ENCODE data around the gene INS.

The INS gene

GRCh38 chr11:2176389-2176900, 15.4 kb upstream of the INS start:
- Histone ChIP-seq H3K23ac (ENCODE audit: low read length) (no peak overlapping the region), H4K5ac (ENCODE audit: low read length) (no peak overlapping the region), H2AK5ac (ENCODE audit: low read length) (no peak overlapping the region), H3K18ac (ENCODE audit: low read length) (no peak overlapping the region), H3K4me3 (ENCODE audit: low read length) (no peak overlapping the region), H2BK5ac (ENCODE audit: low read length) (no peak overlapping the region), H3K4ac (ENCODE audit: low read depth, low read length) (no peak overlapping the region), H3K36me3 (ENCODE audit: control insufficient read depth, insufficient read depth, low read length) (no peaks in the 10 kb centered on the region), H2BK15ac (replicated peaks; ENCODE audit: low read depth) (no peak overlapping the region), H3K79me1 (ENCODE audit: low read length) (no peaks in the 10 kb centered on the region), H3K79me2 (ENCODE audit: control insufficient read depth, insufficient read depth, low read length) (no peaks in the 10 kb centered on the region), H3K27ac (ENCODE audit: low read depth, low read length) (no peak overlapping the region), H3K56ac (ENCODE audit: low read length) (no peak overlapping the region), H4K8ac (ENCODE audit: low read depth, low read length) (no peak overlapping the region), H2BK120ac (ENCODE audit: low read depth, low read length) (no peak overlapping the region), H3K4me2 (ENCODE audit: low read length) (no peak overlapping the region), H3K9ac (ENCODE audit: low read length) (no peak overlapping the region), H3K27me3 (ENCODE audit: insufficient read depth, low read length, poor library complexity) (no peaks in the 10 kb centered on the region), H3K4me1 (ENCODE audit: control insufficient read depth, low read depth, low read length) (no peaks in the 10 kb centered on the region)
- DNase-seq: no peak
- WGBS (ENCODE audit: extremely low coverage, insufficient coverage, low lambda C conversion rate): no CpG with 5 or more reads among the region's 14 CpGs

- Histone ChIP-seq H2AK5ac (ENCODE audit: low read length) (no peak overlapping the region), H4K8ac (ENCODE audit: low read depth, low read length) (no peak overlapping the region), H3K79me2 (ENCODE audit: control insufficient read depth, insufficient read depth, low read length) (no peaks in the 10 kb centered on the region), H3K4me3 (ENCODE audit: low read length) (no peak overlapping the region), H4K5ac (ENCODE audit: low read length) (no peak overlapping the region), H3K56ac (ENCODE audit: low read length) (no peak overlapping the region), H2BK5ac (ENCODE audit: low read length) (no peak overlapping the region), H3K27ac (ENCODE audit: low read depth, low read length) (no peak overlapping the region), H3K36me3 (ENCODE audit: control insufficient read depth, insufficient read depth, low read length) (no peaks in the 10 kb centered on the region), H3K18ac (ENCODE audit: low read length) (no peak overlapping the region), H3K4ac (ENCODE audit: low read depth, low read length) (no peak overlapping the region), H3K9ac (ENCODE audit: low read length) (no peak overlapping the region), H2BK120ac (ENCODE audit: low read depth, low read length) (no peak overlapping the region), H2BK15ac (replicated peaks; ENCODE audit: low read depth) (no peak overlapping the region), H3K4me2 (ENCODE audit: low read length) (no peak overlapping the region), H3K23ac (ENCODE audit: low read length) (no peak overlapping the region), H3K4me1 (ENCODE audit: control insufficient read depth, low read depth, low read length) (no peaks in the 10 kb centered on the region), H3K27me3 (ENCODE audit: insufficient read depth, low read length, poor library complexity) (no peaks in the 10 kb centered on the region), H3K79me1 (ENCODE audit: low read length) (no peaks in the 10 kb centered on the region)
- DNase-seq: no peak
- no CpG with 5 or more reads among the region's 13 CpGs for WGBS (ENCODE audit: extremely low coverage, insufficient coverage, low lambda C conversion rate)
Measured at GRCh38 chr11:2175659-2176058, 14.7 kb upstream of the INS start.

GRCh38 chr11:2174361-2174760, 13.4 kb upstream of the INS start:
- Histone ChIP-seq H3K4ac (ENCODE audit: low read depth, low read length) (no peak overlapping the region), H3K4me2 (ENCODE audit: low read length) (no peak overlapping the region), H3K9ac (ENCODE audit: low read length) (no peak overlapping the region), H3K18ac (ENCODE audit: low read length) (no peak overlapping the region), H3K56ac (ENCODE audit: low read length) (no peak overlapping the region), H3K23ac (ENCODE audit: low read length) (no peak overlapping the region), H3K79me1 (ENCODE audit: low read length) (no peaks in the 10 kb centered on the region), H2AK5ac (ENCODE audit: low read length) (no peak overlapping the region), H3K79me2 (ENCODE audit: control insufficient read depth, insufficient read depth, low read length) (no peaks in the 10 kb centered on the region), H2BK15ac (replicated peaks; ENCODE audit: low read depth) (no peak overlapping the region), H3K36me3 (ENCODE audit: control insufficient read depth, insufficient read depth, low read length) (no peaks in the 10 kb centered on the region), H4K8ac (ENCODE audit: low read depth, low read length) (no peak overlapping the region), H2BK120ac (ENCODE audit: low read depth, low read length) (no peak overlapping the region), H3K4me1 (ENCODE audit: control insufficient read depth, low read depth, low read length) (no peaks in the 10 kb centered on the region), H3K27ac (ENCODE audit: low read depth, low read length) (no peak overlapping the region), H4K5ac (ENCODE audit: low read length) (no peak overlapping the region), H3K27me3 (ENCODE audit: insufficient read depth, low read length, poor library complexity) (no peaks in the 10 kb centered on the region), H3K4me3 (ENCODE audit: low read length) (no peak overlapping the region), H2BK5ac (ENCODE audit: low read length) (no peak overlapping the region)
- no CpG with 5 or more reads among the region's 11 CpGs for WGBS (ENCODE audit: extremely low coverage, insufficient coverage, low lambda C conversion rate)
- DNase-seq: no peak

GRCh38 chr11:2173761-2174160, 12.8 kb upstream of the INS start:
- Histone ChIP-seq H2BK5ac (ENCODE audit: low read length) (no peak overlapping the region), H2BK120ac (ENCODE audit: low read depth, low read length) (no peak overlapping the region), H2AK5ac (ENCODE audit: low read length) (no peak overlapping the region), H3K18ac (ENCODE audit: low read length) (no peak overlapping the region), H3K27ac (ENCODE audit: low read depth, low read length) (no peak overlapping the region), H2BK15ac (replicated peaks; ENCODE audit: low read depth) (no peak overlapping the region), H3K4me2 (ENCODE audit: low read length) (no peak overlapping the region), H4K5ac (ENCODE audit: low read length) (no peak overlapping the region), H3K36me3 (ENCODE audit: control insufficient read depth, insufficient read depth, low read length) (no peaks in the 10 kb centered on the region), H3K23ac (ENCODE audit: low read length) (no peak overlapping the region), H3K79me1 (ENCODE audit: low read length) (no peaks in the 10 kb centered on the region), H3K4me3 (ENCODE audit: low read length) (no peak overlapping the region), H3K56ac (ENCODE audit: low read length) (no peak overlapping the region), H3K9ac (ENCODE audit: low read length) (no peak overlapping the region), H3K4me1 (ENCODE audit: control insufficient read depth, low read depth, low read length) (no peaks in the 10 kb centered on the region), H3K79me2 (ENCODE audit: control insufficient read depth, insufficient read depth, low read length) (no peaks in the 10 kb centered on the region), H3K27me3 (ENCODE audit: insufficient read depth, low read length, poor library complexity) (no peaks in the 10 kb centered on the region), H3K4ac (ENCODE audit: low read depth, low read length) (no peak overlapping the region), H4K8ac (ENCODE audit: low read depth, low read length) (no peak overlapping the region)
- no CpG with 5 or more reads among the region's 11 CpGs for WGBS (ENCODE audit: extremely low coverage, insufficient coverage, low lambda C conversion rate)
- DNase-seq: no peak

GRCh38 chr11:2173150-2173693, 12.2 kb upstream of the INS start:
- Histone ChIP-seq H2BK15ac (replicated peaks; ENCODE audit: low read depth) (no peak overlapping the region), H4K5ac (ENCODE audit: low read length) (no peak overlapping the region), H3K36me3 (ENCODE audit: control insufficient read depth, insufficient read depth, low read length) (no peaks in the 10 kb centered on the region), H3K27me3 (ENCODE audit: insufficient read depth, low read length, poor library complexity) (no peaks in the 10 kb centered on the region), H3K4me3 (ENCODE audit: low read length) (no peak overlapping the region), H3K9ac (ENCODE audit: low read length) (no peak overlapping the region), H3K4ac (ENCODE audit: low read depth, low read length) (no peak overlapping the region), H3K18ac (ENCODE audit: low read length) (no peak overlapping the region), H2AK5ac (ENCODE audit: low read length) (no peak overlapping the region), H4K8ac (ENCODE audit: low read depth, low read length) (no peak overlapping the region), H3K4me2 (ENCODE audit: low read length) (no peak overlapping the region), H3K79me2 (ENCODE audit: control insufficient read depth, insufficient read depth, low read length) (no peaks in the 10 kb centered on the region), H3K27ac (ENCODE audit: low read depth, low read length) (no peak overlapping the region), H3K4me1 (ENCODE audit: control insufficient read depth, low read depth, low read length) (no peaks in the 10 kb centered on the region), H3K79me1 (ENCODE audit: low read length) (no peaks in the 10 kb centered on the region), H3K56ac (ENCODE audit: low read length) (no peak overlapping the region), H2BK120ac (ENCODE audit: low read depth, low read length) (no peak overlapping the region), H2BK5ac (ENCODE audit: low read length) (no peak overlapping the region), H3K23ac (ENCODE audit: low read length) (no peak overlapping the region)
- no CpG with 5 or more reads among the region's 16 CpGs for WGBS (ENCODE audit: extremely low coverage, insufficient coverage, low lambda C conversion rate)
- peak; percentile 28 for DNase-seq

- Histone ChIP-seq H2BK5ac (ENCODE audit: low read length) (no peak overlapping the region), H3K4me2 (ENCODE audit: low read length) (no peak overlapping the region), H2BK120ac (ENCODE audit: low read depth, low read length) (no peak overlapping the region), H3K4me1 (ENCODE audit: control insufficient read depth, low read depth, low read length) (no peaks in the 10 kb centered on the region), H3K4me3 (ENCODE audit: low read length) (no peak overlapping the region), H3K9ac (ENCODE audit: low read length) (no peak overlapping the region), H3K27me3 (ENCODE audit: insufficient read depth, low read length, poor library complexity) (no peaks in the 10 kb centered on the region), H4K8ac (ENCODE audit: low read depth, low read length) (no peak overlapping the region), H3K23ac (ENCODE audit: low read length) (no peak overlapping the region), H3K27ac (ENCODE audit: low read depth, low read length) (no peak overlapping the region), H2AK5ac (ENCODE audit: low read length) (no peak overlapping the region), H3K4ac (ENCODE audit: low read depth, low read length) (no peak overlapping the region), H3K79me1 (ENCODE audit: low read length) (no peaks in the 10 kb centered on the region), H3K79me2 (ENCODE audit: control insufficient read depth, insufficient read depth, low read length) (no peaks in the 10 kb centered on the region), H3K56ac (ENCODE audit: low read length) (no peak overlapping the region), H3K18ac (ENCODE audit: low read length) (no peak overlapping the region), H2BK15ac (replicated peaks; ENCODE audit: low read depth) (no peak overlapping the region), H3K36me3 (ENCODE audit: control insufficient read depth, insufficient read depth, low read length) (no peaks in the 10 kb centered on the region), H4K5ac (ENCODE audit: low read length) (no peak overlapping the region)
- DNase-seq: no peak
- WGBS (ENCODE audit: extremely low coverage, insufficient coverage, low lambda C conversion rate): no CpG with 5 or more reads among the region's 12 CpGs
Measured at GRCh38 chr11:2172676-2173075, 11.7 kb upstream of the INS start.
